HEK293T (cell line): Measurements from ENCODE around the gene RBM4B.

Experiments used
- ARNT ChIP-seq: fragments of 450-650 bp; IDR thresholded peaks from 2 replicates; pipeline ENCODE4 v1.6.1; 2017; ENCODE audit warnings: mild to moderate bottlenecking
- CTBP1 ChIP-seq: fragments of 450-650 bp; IDR thresholded peaks from 2 replicates; pipeline ENCODE4 v1.6.1; 2016; ENCODE audit warnings: borderline replicate concordance
- FOXA1 ChIP-seq: fragments of 450-650 bp; IDR thresholded peaks from 2 replicates; pipeline ENCODE4 v1.6.1; 2016; ENCODE audit warnings: mild to moderate bottlenecking
- FOXK2 ChIP-seq: fragments of 450-650 bp; IDR thresholded peaks from 2 replicates; pipeline ENCODE4 v1.6.1; 2016; ENCODE audit warnings: mild to moderate bottlenecking
- FOXM1 ChIP-seq: fragments of 450-650 bp; IDR thresholded peaks from 2 replicates; pipeline ENCODE4 v1.6.1; 2017; ENCODE audit warnings: mild to moderate bottlenecking, borderline replicate concordance
- SP1 ChIP-seq: fragments of 450-650 bp; IDR thresholded peaks from 2 replicates; pipeline ENCODE4 v1.6.1; 2017
- SUZ12 ChIP-seq: fragments of 450-650 bp; IDR thresholded peaks from 2 replicates; pipeline ENCODE4 v1.6.1; 2016; ENCODE audit warnings: mild to moderate bottlenecking
- TARDBP ChIP-seq: fragments of 450-650 bp; IDR thresholded peaks from 2 replicates; pipeline ENCODE4 v1.6.1; 2016

- TF ChIP-seq CTBP1 = no peak
- no peak for TF ChIP-seq ARNT
- no peak for TF ChIP-seq FOXM1
- TF ChIP-seq SP1 = no peak
- TF ChIP-seq FOXA1 = no peak
- TF ChIP-seq FOXK2 = no peak
- no peak for TF ChIP-seq SUZ12
- no peak for TF ChIP-seq TARDBP
Observed at GRCh38 chr11:66625041-66625751, 52.5 kb downstream of the RBM4B start.
